CD4-positive, alpha-beta memory T cell (primary cell): ENCODE data around the gene CHRNE. TPM values are rescaled to one million over a fixed set of nuclear protein-coding genes. Genes with fewer than 3 reads are reported as not detected.
"Not testable (repeated sequence)": the region's sequence is repeated elsewhere in the genome, so short reads cannot be mapped to it uniquely, and the experiment has no call there.

Source experiments
- CTCF ChIA-PET: fragments of 350-600 bp; sonication (Branson Sonifier 250); formaldehyde crosslinking; loops from one replicate; lab custom pipeline; 2021; ENCODE audit warnings: inconsistent platforms; ENCODE audit not compliant: partially characterized antibody; lab: Charles Lee
- POLR2A ChIA-PET: fragments of 350-600 bp; sonication (Branson Sonifier 250); formaldehyde crosslinking; loops from one replicate; lab custom pipeline; 2021; ENCODE audit not compliant: partially characterized antibody; lab: Charles Lee
- DNase-seq, 5 donors: peaks; one replicate each; pipeline versions ENCODE4 v3.0.0 to v3.0.0-alpha.2; 2020 to 2022; ENCODE audit warnings: mixed read lengths in 1 of 5
- H3K27ac ChIP-seq: one replicate; pipeline ENCODE4 v1.7.0; 2013; ENCODE audit warnings: low read depth, low read length
- H3K27me3 ChIP-seq: 2 replicates; pipeline ENCODE4 v1.7.0; 2013; ENCODE audit warnings: mild to moderate bottlenecking, low read length, moderate library complexity; ENCODE audit not compliant: insufficient read depth
- H3K36me3 ChIP-seq: 2 replicates; pipeline ENCODE4 v1.7.0; 2013; ENCODE audit warnings: mild to moderate bottlenecking, low read length, moderate library complexity; ENCODE audit not compliant: insufficient read depth
- H3K4me1 ChIP-seq: 2 replicates; pipeline ENCODE4 v1.7.0; 2013; ENCODE audit warnings: mild to moderate bottlenecking, low read length, moderate library complexity; ENCODE audit not compliant: insufficient read depth
- H3K4me3 ChIP-seq, 2 donors: one replicate each; pipeline ENCODE4 v1.7.0; 2013; ENCODE audit warnings: low read length in 2 of 2, mild to moderate bottlenecking in 1 of 2
- H3K9me3 ChIP-seq, 2 donors: one replicate each; pipeline ENCODE4 v1.7.0; 2013; ENCODE audit warnings: low read length in 2 of 2, control low read depth in 1 of 2; ENCODE audit not compliant: control insufficient read depth in 1 of 2
- H3K27ac Mint-ChIP-seq, 7 donors: one replicate each; pipeline ENCODE4 v1.8.0; 2020 to 2021; ENCODE audit warnings: mixed read lengths in 7 of 7, mild to moderate bottlenecking in 6 of 7, inconsistent platforms in 3 of 7, moderate library complexity in 3 of 7
- H3K27me3 Mint-ChIP-seq, 2 donors: one replicate each; pipeline ENCODE4 v1.8.0; 2020 to 2021; ENCODE audit warnings: mixed read lengths in 2 of 2
- H3K36me3 Mint-ChIP-seq, 2 donors: one replicate each; pipeline ENCODE4 v1.8.0; 2020 to 2021; ENCODE audit warnings: mixed read lengths in 2 of 2, inconsistent platforms in 1 of 2, mild to moderate bottlenecking in 1 of 2
- H3K4me1 Mint-ChIP-seq, 4 donors: one replicate each; pipeline ENCODE4 v1.8.0; 2020 to 2021; ENCODE audit warnings: mixed read lengths in 4 of 4, mild to moderate bottlenecking in 1 of 4
- H3K4me3 Mint-ChIP-seq, 8 donors: one replicate each; pipeline ENCODE4 v1.8.0; 2020 to 2021; ENCODE audit warnings: mixed read lengths in 8 of 8, mild to moderate bottlenecking in 7 of 8, moderate library complexity in 6 of 8, inconsistent platforms in 3 of 8
- H3K9me3 Mint-ChIP-seq, 8 donors: one replicate each; pipeline ENCODE4 v1.8.0; 2020 to 2021; ENCODE audit warnings: mixed read lengths in 8 of 8, mild to moderate bottlenecking in 5 of 8, inconsistent platforms in 3 of 8, moderate library complexity in 1 of 8
- intact Hi-C: fragments of 100-400 bp; cut with micrococcal nuclease; formaldehyde crosslinking; loops from one replicate; pipeline ENCODE4 v1.15.1; 2023
- polyA plus RNA-seq, 2 donors: library from polyadenylated mRNA; unstranded; fragments of 300-500 nt; fragmentation: Illumina TruSeq; gene quantifications; one replicate each; pipeline ENCODE4 v1.2.3, GENCODE V29; 2021
- total RNA-seq, 2 experiments: library from RNA; stranded (reverse); gene quantifications; one replicate each; pipeline ENCODE4 v1.2.3, GENCODE V29; 2021

Gene CHRNE
- total and polyA plus RNA-seq, 4 experiments from 2014 or later = 0.08 to 1.3 (median 0.42) TPM

GRCh38 chr17:4931963-4932362 lies 29.1 kb upstream of the CHRNE start, which contains the start of gene GP1BA:
TSS of gene GP1BA (plus strand) at chr17:4932277. CDS start at chr17:4932605, 328 bp downstream.
- CTCF ChIA-PET = interaction anchor here (1.1 kb wide), 1 partner anchor 23 kb away, joined by 3 read pairs; no protein-coding TSS in a partner anchor

GRCh38 chr17:4928881-4929280 lies 26.0 kb upstream of the CHRNE start:
- Histone ChIP-seq H3K4me3 (no peak overlapping the region), H3K36me3 (no peaks in the 10 kb centered on the region), H3K27ac (no peak overlapping the region), H3K4me1 (peaks cover 1% of the 10 kb centered on the region), H3K27me3 (no peaks in the 10 kb centered on the region), H3K9me3 (no peaks in the 10 kb centered on the region)
- no peak for DNase-seq
- H3K36me3 Mint-ChIP-seq = peaks cover 5 to 11% of the 10 kb centered on the region in 2 donors
- H3K4me3 Mint-ChIP-seq = no peak overlapping the region
- peaks cover 0 to 2% (median 0%) of the 10 kb centered on the region in 8 donors for H3K9me3 Mint-ChIP-seq
- intact Hi-C loops = no loop called here
- H3K27ac Mint-ChIP-seq = no peak overlapping the region
- ChIA-PET CTCF (interaction anchor here (1.0 kb wide), 1 partner anchor 134 kb away, joined by 3 read pairs; no protein-coding TSS in a partner anchor), POLR2A (interaction anchor here (0.8 to 1.1 kb wide), 2 partner anchors 12 to 38 kb away, joined by 3 to 4 read pairs; no protein-coding TSS in a partner anchor)
- H3K4me1 Mint-ChIP-seq = peaks cover 7 to 19% (median 10%) of the 10 kb centered on the region in 4 donors
- H3K27me3 Mint-ChIP-seq = no peaks in the 10 kb centered on the region

More at GRCh38 chr17:4931963-4932362, 29.1 kb upstream of the CHRNE start, which contains the start of gene GP1BA:
- H3K4me1 ChIP-seq = peaks cover 10% of the 10 kb centered on the region
- POLR2A ChIA-PET = interaction anchor here (1.1 to 1.7 kb wide), 2 partner anchors 17 to 36 kb away, joined by 4 to 5 read pairs; partner anchors contain the start of genes PFN1 and SPAG7
- no peaks in the 10 kb centered on the region for H3K9me3 ChIP-seq
- H3K36me3 ChIP-seq = peaks cover under 1% of the 10 kb centered on the region
- peaks cover 10 to 13% of the 10 kb centered on the region in 2 donors for H3K36me3 Mint-ChIP-seq
- no peak within 1 kb of the TSS for H3K4me3 ChIP-seq
- intact Hi-C loops = loop anchor here (5.0 kb wide), 1 partner anchor 35 kb away; the partner anchor contains the start of gene SPAG7
- H3K27me3 Mint-ChIP-seq = no peaks in the 10 kb centered on the region
- no peak within 1 kb of the TSS for H3K27ac ChIP-seq
- DNase-seq = no peak
- H3K27ac Mint-ChIP-seq = peak within 1 kb of the TSS in 4 of 7 donors; percentile 0 to 70 (median 33)
- peaks cover 12 to 36% (median 21%) of the 10 kb centered on the region in 4 donors for H3K4me1 Mint-ChIP-seq
- peaks cover 0 to 2% (median 0%) of the 10 kb centered on the region in 8 donors for H3K9me3 Mint-ChIP-seq
- H3K27me3 ChIP-seq = no peaks in the 10 kb centered on the region
- H3K4me3 Mint-ChIP-seq = no peak within 1 kb of the TSS

- H3K4me3 ChIP-seq = not testable (repeated sequence)
These were observed 23.9 kb upstream of the CHRNE start for GRCh38 chr17:4926577-4927335.

GRCh38 chr17:4921320-4921719 lies 18.4 kb upstream of the CHRNE start:
- Mint-ChIP-seq H3K4me1 (no peaks in the 10 kb centered on the region), H3K4me3 (no peak overlapping the region), H3K27me3 (no peaks in the 10 kb centered on the region), H3K36me3 (no peaks in the 10 kb centered on the region), H3K27ac (no peak overlapping the region), H3K9me3 (no peaks in the 10 kb centered on the region)
- Histone ChIP-seq H3K9me3 (no peaks in the 10 kb centered on the region), H3K36me3 (no peaks in the 10 kb centered on the region), H3K4me3 (no peak overlapping the region), H3K27me3 (no peaks in the 10 kb centered on the region), H3K27ac (no peak overlapping the region), H3K4me1 (no peaks in the 10 kb centered on the region)
- no peak for DNase-seq
- CTCF ChIA-PET = interaction anchor here (1.3 to 4.2 kb wide), 2 partner anchors 12 to 66 kb away, joined by 3 to 14 read pairs; partner anchors contain the start of gene CAMTA2
- POLR2A ChIA-PET = interaction anchor here (0.6 kb wide), 1 partner anchor 168 kb away, joined by 4 read pairs; no protein-coding TSS in a partner anchor
- intact Hi-C loops = no loop called here

More at GRCh38 chr17:4926577-4927335, 23.9 kb upstream of the CHRNE start:
- H3K27me3 Mint-ChIP-seq, H3K27me3 ChIP-seq, DNase-seq, H3K4me3 Mint-ChIP-seq, intact Hi-C loops, H3K36me3 ChIP-seq, H3K36me3 Mint-ChIP-seq, H3K9me3 Mint-ChIP-seq, H3K27ac ChIP-seq, H3K4me1 ChIP-seq, H3K9me3 ChIP-seq: not testable (repeated sequence)
- ChIA-PET POLR2A (interaction anchor here (0.8 to 1.4 kb wide), 3 partner anchors 13 to 21 kb away, joined by 3 to 5 read pairs (median 4); partner anchors contain the start of genes RNF167 and SLC25A11), CTCF (interaction anchor here (1.2 to 1.4 kb wide), 2 partner anchors 17 to 24 kb away, joined by 3 to 7 read pairs; partner anchors contain the start of gene CHRNE)
- H3K4me1 Mint-ChIP-seq = peaks cover 0 to 12% (median 5%) of the 10 kb centered on the region in 4 donors
- H3K27ac Mint-ChIP-seq = peak overlapping the region in 2 of 7 donors; percentile 17 to 39

- DNase-seq = no peak
- Mint-ChIP-seq H3K4me3 (no peak overlapping the region), H3K9me3 (no peaks in the 10 kb centered on the region), H3K4me1 (no peaks in the 10 kb centered on the region), H3K36me3 (no peaks in the 10 kb centered on the region), H3K27me3 (no peaks in the 10 kb centered on the region), H3K27ac (no peak overlapping the region)
- no peak overlapping the region for H3K4me3 ChIP-seq
- no peaks in the 10 kb centered on the region for H3K4me1 ChIP-seq
- CTCF ChIA-PET = interaction anchor here (1.3 to 4.2 kb wide), 2 partner anchors 11 to 67 kb away, joined by 3 to 14 read pairs; partner anchors contain the start of gene CAMTA2
- intact Hi-C loops = no loop called here
- no peaks in the 10 kb centered on the region for H3K36me3 ChIP-seq
- no peaks in the 10 kb centered on the region for H3K9me3 ChIP-seq
- POLR2A ChIA-PET = interaction anchor here (0.6 kb wide), 2 partner anchors 45 to 1098 kb away, joined by 3 to 4 read pairs; no protein-coding TSS in a partner anchor
- H3K27me3 ChIP-seq = no peaks in the 10 kb centered on the region
- H3K27ac ChIP-seq = no peak overlapping the region
These were observed 17.6 kb upstream of the CHRNE start for GRCh38 chr17:4920351-4921048.

- H3K27ac ChIP-seq = no peak overlapping the region
- H3K27ac Mint-ChIP-seq = peak overlapping the region in 2 of 7 donors; percentile 6 to 91
- intact Hi-C loops = no loop called here
- ChIA-PET CTCF (interaction anchor here (1.4 to 4.2 kb wide), 2 partner anchors 10 to 68 kb away, joined by 5 to 14 read pairs; partner anchors contain the start of gene CAMTA2), POLR2A (interaction anchor here (0.5 kb wide), 1 partner anchor 163 kb away, joined by 4 read pairs; no protein-coding TSS in a partner anchor)
- H3K4me3 ChIP-seq = no peak overlapping the region
- H3K4me1 Mint-ChIP-seq = no peaks in the 10 kb centered on the region
- H3K4me1 ChIP-seq = no peaks in the 10 kb centered on the region
- no peaks in the 10 kb centered on the region for H3K27me3 Mint-ChIP-seq
- H3K27me3 ChIP-seq = no peaks in the 10 kb centered on the region
- H3K9me3 Mint-ChIP-seq = no peaks in the 10 kb centered on the region
- no peaks in the 10 kb centered on the region for H3K9me3 ChIP-seq
- no peaks in the 10 kb centered on the region for H3K36me3 Mint-ChIP-seq
- H3K36me3 ChIP-seq = no peaks in the 10 kb centered on the region
- H3K4me3 Mint-ChIP-seq = no peak overlapping the region
- no peak for DNase-seq
These were observed 16.7 kb upstream of the CHRNE start for GRCh38 chr17:4919511-4920047.
